ENCODE measurements around the gene MIB2. TPM values are rescaled to one million over a fixed set of nuclear protein-coding genes. Genes with fewer than 3 reads are reported as not detected.

MIB2 gene
- total and polyA plus RNA-seq, 2 donors (not counting 1 experiment from before 2014, with no cell fraction given) = 7.1 to 74.3 TPM

GRCh38 chr1:1613509-1614082 lies 1.7 kb upstream of the MIB2 start:
- Histone ChIP-seq H3K79me2 (ENCODE audit: control insufficient read depth, insufficient read depth, low read length) (peaks cover 20% of the 10 kb centered on the region), H3K4me2 (ENCODE audit: extremely low read depth, insufficient read depth, low read length) (peak overlapping the region; percentile 92), H3K4me3 (replicated peaks in 1 of 4; ENCODE audit: control extremely low read depth in 1 of 4, insufficient read depth in 1 of 4, low read depth in 3 of 4, low read length in 4 of 4) (peak overlapping the region in 3 of 4 experiments; percentile 73 to 98 (median 84)), H3K4me1 (ENCODE audit: control insufficient read depth, extremely low read depth, insufficient read depth, low read length) (peaks cover 10% of the 10 kb centered on the region), H2AFZ (ENCODE audit: low read length) (no peak overlapping the region), H3K27me3 (ENCODE audit: control insufficient read depth, insufficient read depth, low read length) (no peaks in the 10 kb centered on the region), H3K9me3 (ENCODE audit: control insufficient read depth, insufficient read depth, low read depth, low read length) (no peaks in the 10 kb centered on the region), H3K27ac (ENCODE audit: insufficient read depth, low read length) (no peak overlapping the region), H4K20me1 (ENCODE audit: control insufficient read depth, extremely low read depth, insufficient read depth, low read length) (no peaks in the 10 kb centered on the region), H3K36me3 (ENCODE audit: control insufficient read depth, insufficient read depth, low read length) (peaks cover 4% of the 10 kb centered on the region), H3K9ac (ENCODE audit: insufficient read depth, low read length) (no peak overlapping the region)
- DNase-seq (ENCODE audit: low read depth in 2 of 2) = no peak
- TF ChIP-seq EZH2 (IDR thresholded peaks at IDR 0.05; ENCODE audit: low read length, missing control alignments) (no peak), CTCF (conservative IDR thresholded peaks at IDR 0.05 in 1 of 2, IDR thresholded peaks at IDR 0.05 in 1 of 2; ENCODE audit: low read depth in 1 of 2, low read length in 2 of 2) (no peak)

- Histone ChIP-seq H3K4me3 (replicated peaks in 1 of 4; ENCODE audit: control extremely low read depth in 1 of 4, insufficient read depth in 1 of 4, low read depth in 3 of 4, low read length in 4 of 4) (peak overlapping the region; percentile 73 to 98 (median 86)), H4K20me1 (ENCODE audit: control insufficient read depth, extremely low read depth, insufficient read depth, low read length) (no peaks in the 10 kb centered on the region), H2AFZ (ENCODE audit: low read length) (no peak overlapping the region), H3K9me3 (ENCODE audit: control insufficient read depth, insufficient read depth, low read depth, low read length) (no peaks in the 10 kb centered on the region), H3K4me2 (ENCODE audit: extremely low read depth, insufficient read depth, low read length) (peak overlapping the region; percentile 92), H3K27ac (ENCODE audit: insufficient read depth, low read length) (peak overlapping the region; percentile 100), H3K9ac (ENCODE audit: insufficient read depth, low read length) (peak overlapping the region; percentile 100), H3K36me3 (ENCODE audit: control insufficient read depth, insufficient read depth, low read length) (peaks cover 4% of the 10 kb centered on the region), H3K79me2 (ENCODE audit: control insufficient read depth, insufficient read depth, low read length) (peaks cover 20% of the 10 kb centered on the region), H3K27me3 (ENCODE audit: control insufficient read depth, insufficient read depth, low read length) (no peaks in the 10 kb centered on the region), H3K4me1 (ENCODE audit: control insufficient read depth, extremely low read depth, insufficient read depth, low read length) (peaks cover 10% of the 10 kb centered on the region)
- peak; percentile 62 to 90 for DNase-seq (ENCODE audit: low read depth in 2 of 2)
- TF ChIP-seq EZH2 (IDR thresholded peaks at IDR 0.05; ENCODE audit: low read length, missing control alignments) (no peak), CTCF (conservative IDR thresholded peaks at IDR 0.05 in 1 of 2, IDR thresholded peaks at IDR 0.05 in 1 of 2; ENCODE audit: low read depth in 1 of 2, low read length in 2 of 2) (no peak)
Measured at GRCh38 chr1:1614204-1614953, 921 bp upstream of the MIB2 start.

GRCh38 chr1:1614954-1615255 lies 395 bp upstream of the MIB2 start:
- Histone ChIP-seq H3K36me3 (ENCODE audit: control insufficient read depth, insufficient read depth, low read length) (peaks cover 4% of the 10 kb centered on the region), H3K9me3 (ENCODE audit: control insufficient read depth, insufficient read depth, low read depth, low read length) (no peaks in the 10 kb centered on the region), H4K20me1 (ENCODE audit: control insufficient read depth, extremely low read depth, insufficient read depth, low read length) (no peaks in the 10 kb centered on the region), H2AFZ (ENCODE audit: low read length) (no peak overlapping the region), H3K9ac (ENCODE audit: insufficient read depth, low read length) (peak overlapping the region; percentile 100), H3K4me3 (replicated peaks in 1 of 4; ENCODE audit: control extremely low read depth in 1 of 4, insufficient read depth in 1 of 4, low read depth in 3 of 4, low read length in 4 of 4) (peak overlapping the region; percentile 73 to 98 (median 86)), H3K27ac (ENCODE audit: insufficient read depth, low read length) (peak overlapping the region; percentile 100), H3K4me1 (ENCODE audit: control insufficient read depth, extremely low read depth, insufficient read depth, low read length) (peaks cover 10% of the 10 kb centered on the region), H3K4me2 (ENCODE audit: extremely low read depth, insufficient read depth, low read length) (peak overlapping the region; percentile 92), H3K79me2 (ENCODE audit: control insufficient read depth, insufficient read depth, low read length) (peaks cover 20% of the 10 kb centered on the region), H3K27me3 (ENCODE audit: control insufficient read depth, insufficient read depth, low read length) (no peaks in the 10 kb centered on the region)
- no peak for DNase-seq (ENCODE audit: low read depth in 2 of 2)
- TF ChIP-seq EZH2 (IDR thresholded peaks at IDR 0.05; ENCODE audit: low read length, missing control alignments) (no peak), CTCF (conservative IDR thresholded peaks at IDR 0.05 in 1 of 2, IDR thresholded peaks at IDR 0.05 in 1 of 2; ENCODE audit: low read depth in 1 of 2, low read length in 2 of 2) (no peak)
